GM19397 (cell line): ENCODE measurements around the gene RGL1.
A peak's percentile ranks its signal among the peaks of the same experiment; 100 is the strongest.

Experiments used
- ATAC-seq: cut with Tn5 transposase; IDR thresholded peaks from one replicate; pipeline ENCODE4 v1.9.1; 2021; ENCODE audit warnings: mild to moderate bottlenecking, moderate library complexity; ENCODE audit not compliant: unreplicated experiment

The RGL1 gene

GRCh38 chr1:183910845-183911244 is 105.9 kb downstream of the RGL1 start:
- ATAC-seq = peak; percentile 23

GRCh38 chr1:183911285-183911684 is 106.4 kb downstream of the RGL1 start:
- ATAC-seq = peak; percentile 73

- ATAC-seq = peak; percentile 36
Measured at GRCh38 chr1:183912265-183912886, 107.5 kb downstream of the RGL1 start.

- ATAC-seq = no peak
Measured at GRCh38 chr1:183913567-183913993, 108.7 kb downstream of the RGL1 start.

- no peak for ATAC-seq
Measured at GRCh38 chr1:183914276-183914675, 109.4 kb downstream of the RGL1 start.

GRCh38 chr1:183914891-183915290 is 110.0 kb downstream of the RGL1 start:
- no peak for ATAC-seq

- peak; percentile 37 for ATAC-seq
Measured at GRCh38 chr1:183915625-183916510, 110.9 kb downstream of the RGL1 start.

- ATAC-seq = no peak
Measured at GRCh38 chr1:183916574-183916973, 111.7 kb downstream of the RGL1 start.

GRCh38 chr1:183918589-183918988 is 113.7 kb downstream of the RGL1 start:
- ATAC-seq = no peak

GRCh38 chr1:183920651-183921050 is 115.7 kb downstream of the RGL1 start:
- no peak for ATAC-seq

- no peak for ATAC-seq
Measured at GRCh38 chr1:183922197-183922596, 117.3 kb downstream of the RGL1 start.

GRCh38 chr1:183925947-183926346 is 121.0 kb downstream of the RGL1 start:
- no peak for ATAC-seq

GRCh38 chr1:183926983-183927382 is 122.1 kb downstream of the RGL1 start:
- no peak for ATAC-seq

GRCh38 chr1:183931646-183932271 is 126.8 kb downstream of the RGL1 start:
- no peak for ATAC-seq

- no peak for ATAC-seq
Measured at GRCh38 chr1:183932412-183932811, 127.5 kb downstream of the RGL1 start.

GRCh38 chr1:183933528-183934179 is 128.7 kb downstream of the RGL1 start:
- no peak for ATAC-seq

GRCh38 chr1:183934314-183934713 is 129.4 kb downstream of the RGL1 start:
- no peak for ATAC-seq

GRCh38 chr1:183936009-183936408 is 131.1 kb downstream of the RGL1 start:
- ATAC-seq = no peak

- ATAC-seq = no peak
Measured at GRCh38 chr1:183936791-183937190, 131.9 kb downstream of the RGL1 start.

GRCh38 chr1:183937611-183938010 is 132.7 kb downstream of the RGL1 start:
- ATAC-seq = no peak

- no peak for ATAC-seq
Measured at GRCh38 chr1:183941001-183941400, 136.1 kb downstream of the RGL1 start.
